HepG2 (cell line): Measurements from ENCODE around the gene WDR18. TPM values are rescaled to one million over a fixed set of nuclear protein-coding genes. Genes with fewer than 3 reads are reported as not detected.
A peak's percentile ranks its signal among the peaks of the same experiment; 100 is the strongest.

ENCODE experiments used
- ARHGAP35 ChIP-seq: sonication (generic); formaldehyde crosslinking; IDR thresholded peaks from 2 replicates; pipeline ENCODE4 v1.9.0; 2022; ENCODE audit warnings: mild to moderate bottlenecking, inconsistent platforms, moderate library complexity, missing genetic modification reagents, borderline replicate concordance
- ARNT ChIP-seq: fragments of 450-650 bp; IDR thresholded peaks from 2 replicates; pipeline ENCODE4 v1.6.1; 2017
- CERS6 ChIP-seq: sonication (generic); formaldehyde crosslinking; IDR thresholded peaks from 2 replicates; pipeline ENCODE4 v1.5.0; 2020; ENCODE audit warnings: missing genetic modification reagents
- GATAD1 ChIP-seq: IDR thresholded peaks from 2 replicates; pipeline ENCODE4 v1.6.1; 2016; ENCODE audit warnings: missing genetic modification reagents, missing compliant biosample characterization
- HNF4A ChIP-seq: sonication (generic); formaldehyde crosslinking; IDR thresholded peaks from 2 replicates; pipeline ENCODE4 v1.4.0; 2020; ENCODE audit warnings: missing genetic modification reagents
- HOXA5 ChIP-seq: sonication (generic); formaldehyde crosslinking; IDR thresholded peaks from 2 replicates; pipeline ENCODE4 v1.4.0; 2020; ENCODE audit warnings: missing genetic modification reagents
- MED1 ChIP-seq: sonication (generic); formaldehyde crosslinking; IDR thresholded peaks from 2 replicates; pipeline ENCODE4 v1.4.0; 2020; ENCODE audit warnings: missing genetic modification reagents
- PLRG1 ChIP-seq: fragments of 450-650 bp; conservative IDR thresholded peaks from 2 replicates; pipeline ENCODE4 v1.6.1; 2016
- PRPF4 ChIP-seq: fragments of 200-400 bp; formaldehyde crosslinking; IDR thresholded peaks from 2 replicates; pipeline ENCODE4 v1.6.1; 2016; ENCODE audit warnings: low read length, low read depth; ENCODE audit not compliant: poor library complexity, severe bottlenecking
- ZNF275 ChIP-seq: sonication (generic); formaldehyde crosslinking; IDR thresholded peaks from 2 replicates; pipeline ENCODE4 v1.8.0; 2022; ENCODE audit warnings: missing genetic modification reagents, mild to moderate bottlenecking, inconsistent platforms, borderline replicate concordance
- ZNF276 ChIP-seq: sonication (generic); formaldehyde crosslinking; IDR thresholded peaks from 2 replicates; pipeline ENCODE4 v1.4.0; 2020; ENCODE audit warnings: mild to moderate bottlenecking, low read depth, missing genetic modification reagents
- ZNF3 ChIP-seq: IDR thresholded peaks from 2 replicates; pipeline ENCODE4 v1.7.0; 2017; ENCODE audit warnings: inconsistent platforms
- ZNF512 ChIP-seq: sonication (generic); formaldehyde crosslinking; IDR thresholded peaks from 2 replicates; pipeline ENCODE4 v1.4.0; 2020; ENCODE audit warnings: mild to moderate bottlenecking, missing genetic modification reagents
- ZNF546 ChIP-seq: sonication (generic); formaldehyde crosslinking; conservative IDR thresholded peaks from 2 replicates; pipeline ENCODE4 v1.8.1; 2023; ENCODE audit warnings: mild to moderate bottlenecking, missing genetic modification reagents
- ZNF609 ChIP-seq: sonication (generic); formaldehyde crosslinking; IDR thresholded peaks from 2 replicates; pipeline ENCODE4 v1.4.0; 2020; ENCODE audit warnings: mild to moderate bottlenecking, missing genetic modification reagents, borderline replicate concordance
- polyA plus RNA-seq, 8 experiments: library from polyadenylated mRNA; depleted of rRNA in 3 of 8; stranded (reverse) in 7 of 8; unstranded in 1 of 8; fragments of >200 nt; fragmentation: Illumina TruSeq in 4 of 8; extraction: Trizol in 4 of 8; gene quantifications; 2 replicates each; pipeline versions ENCODE4 v1.2.1 to v1.2.3, GENCODE V29; 2011 to 2016; ENCODE audit warnings: low read depth in 4 of 8, missing spikeins in 1 of 8, mixed read lengths in 1 of 8; ENCODE audit not compliant: insufficient read depth in 1 of 8
- total RNA-seq, 5 experiments: library from RNA; depleted of rRNA; stranded (reverse); fragments of >200 nt; fragmentation: Illumina TruSeq; extraction: Trizol; gene quantifications; 2 replicates each; pipeline ENCODE4 v1.2.3, GENCODE V29; 2016; ENCODE audit warnings: low read depth in 1 of 5

Gene WDR18
- total and polyA plus RNA-seq, 2 of the 13 experiments (the other 11 are each of a cell fraction or from before 2014, with no cell fraction given): 36.4 to 47.6 TPM

GRCh38 chr19:1028062-1028926 lies 44.1 kb downstream of the WDR18 start (continued):
- TF ChIP-seq ZNF609 (CRISPR knock-in tag) (no peak), ZNF275 (CRISPR knock-in tag) (no peak), ZNF3 (no peak), ZNF512 (no peak), MED1 (no peak), CERS6 (no peak), HOXA5 (CRISPR knock-in tag) (0 out of 2 replicates have a peak, but pooled peaks have one; percentile 21), PRPF4 (no peak), ARHGAP35 (CRISPR knock-in tag) (no peak), PLRG1 (no peak), HNF4A (CRISPR knock-in tag) (peak; percentile 11; the same call in 1 of the 2 replicates), GATAD1 (CRISPR knock-in tag) (peak; percentile 37), ZNF546 (CRISPR knock-in tag) (no peak), ARNT (no peak), ZNF276 (CRISPR knock-in tag) (no peak)
